ENCODE data around the gene ATCAY. TPM values are rescaled to one million over a fixed set of nuclear protein-coding genes. Genes with fewer than 3 reads are reported as not detected.

The ATCAY gene
- total RNA-seq, 2 experiments from 2014 or later = not detected

Small RNA genes lying within 50 kb of the gene (microRNA-seq; reads per million reads assigned to microRNA genes)
- not detected for gene MIR637 (ENCODE audit: borderline microRNAs expressed, borderline replicate concordance)

Other genes with a start within 250 kb of the ATCAY start
- 10 to 100 TPM; 18.7 to 19.5 TPM for gene PIP5K1C, start 180.2 kb upstream of the ATCAY start, total RNA-seq
- 1 to 10 TPM; 2.7 to 3.5 TPM for gene TJP3, start 172.3 kb upstream of the ATCAY start, total RNA-seq
- gene APBA3, start 119.0 kb upstream of the ATCAY start, total RNA-seq = 10 to 100 TPM; 45.8 to 46.2 TPM
- 10 to 100 TPM; 78.4 to 81.3 TPM for gene MRPL54, start 118.0 kb upstream of the ATCAY start, total RNA-seq
- not detected for gene RAX2, start 108.5 kb upstream of the ATCAY start, total RNA-seq
- gene MATK, start 94.3 kb upstream of the ATCAY start, total RNA-seq = 10 to 100 TPM; 14.8 to 18.3 TPM
- under 1 TPM in 1 of 2 experiments, not detected in 1; 0.37 TPM for gene ZFR2, start 11.6 kb upstream of the ATCAY start, total RNA-seq
- not detected for gene NMRK2, start 52.4 kb downstream of the ATCAY start, total RNA-seq
- gene DAPK3, start 90.4 kb downstream of the ATCAY start, total RNA-seq = 10 to 100 TPM; 35.5 to 41.8 TPM
- gene EEF2, start 104.8 kb downstream of the ATCAY start, total RNA-seq = 1,000 to 10,000 TPM; 1,428 to 1,492 TPM
- gene PIAS4, start 127.1 kb downstream of the ATCAY start, total RNA-seq = 10 to 100 TPM; 33.3 to 40.4 TPM
- gene ZBTB7A, start 186.2 kb downstream of the ATCAY start, total RNA-seq = 10 to 100 TPM; 39.4 to 47.5 TPM
- gene MAP2K2, start 243.4 kb downstream of the ATCAY start, total RNA-seq = 100 to 1,000 TPM; 175 to 202 TPM